HG03108 (cell line): Measurements from ENCODE around the gene NKTR.

Experiments used
- ATAC-seq: cut with Tn5 transposase; IDR thresholded peaks from one replicate; pipeline ENCODE4 v1.9.1; 2021; ENCODE audit warnings: moderate library complexity; ENCODE audit not compliant: unreplicated experiment

The NKTR gene

DNA sequence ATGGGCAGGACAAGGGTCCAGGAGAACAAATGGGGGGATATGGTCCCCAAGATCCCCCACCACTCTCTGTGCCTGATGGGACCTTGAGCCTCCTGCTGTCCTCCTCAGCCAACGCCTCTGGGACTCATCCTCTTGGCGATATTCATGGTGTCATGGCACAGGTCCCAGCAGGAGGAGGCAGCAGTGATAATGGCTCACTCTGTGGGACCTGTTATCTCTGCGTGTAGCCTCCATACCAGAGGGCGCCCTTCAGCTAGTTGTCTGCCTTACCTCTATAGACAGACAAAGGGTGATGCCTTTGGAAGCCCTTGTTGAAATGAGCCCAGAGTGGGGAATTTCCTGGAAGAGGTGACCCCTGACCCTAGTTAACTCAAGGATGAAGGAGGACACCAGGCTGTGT, 60.4 kb downstream of the NKTR start:
- ATAC-seq = no peak

DNA sequence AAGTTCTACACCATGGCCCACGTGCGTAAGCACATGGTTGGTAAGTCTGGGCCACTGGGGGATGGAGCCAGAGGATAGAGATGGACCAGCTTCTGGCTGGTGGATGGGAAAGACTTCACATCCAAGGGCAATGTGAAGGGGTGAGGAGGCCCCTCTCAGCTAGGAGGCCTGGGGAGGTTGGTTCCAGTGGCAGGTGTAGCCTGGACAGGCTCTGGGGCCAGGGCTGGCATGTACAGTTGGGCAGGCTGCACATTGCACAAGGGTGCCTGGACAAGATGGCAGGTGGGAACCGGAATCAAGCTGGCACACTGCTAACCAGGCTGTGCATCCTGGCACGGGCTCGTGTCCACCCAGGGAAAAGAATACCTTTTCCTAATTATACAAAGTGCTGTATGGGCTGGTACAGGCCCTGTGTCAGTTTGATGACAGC, 61.1 kb downstream of the NKTR start:
- ATAC-seq = no peak

DNA sequence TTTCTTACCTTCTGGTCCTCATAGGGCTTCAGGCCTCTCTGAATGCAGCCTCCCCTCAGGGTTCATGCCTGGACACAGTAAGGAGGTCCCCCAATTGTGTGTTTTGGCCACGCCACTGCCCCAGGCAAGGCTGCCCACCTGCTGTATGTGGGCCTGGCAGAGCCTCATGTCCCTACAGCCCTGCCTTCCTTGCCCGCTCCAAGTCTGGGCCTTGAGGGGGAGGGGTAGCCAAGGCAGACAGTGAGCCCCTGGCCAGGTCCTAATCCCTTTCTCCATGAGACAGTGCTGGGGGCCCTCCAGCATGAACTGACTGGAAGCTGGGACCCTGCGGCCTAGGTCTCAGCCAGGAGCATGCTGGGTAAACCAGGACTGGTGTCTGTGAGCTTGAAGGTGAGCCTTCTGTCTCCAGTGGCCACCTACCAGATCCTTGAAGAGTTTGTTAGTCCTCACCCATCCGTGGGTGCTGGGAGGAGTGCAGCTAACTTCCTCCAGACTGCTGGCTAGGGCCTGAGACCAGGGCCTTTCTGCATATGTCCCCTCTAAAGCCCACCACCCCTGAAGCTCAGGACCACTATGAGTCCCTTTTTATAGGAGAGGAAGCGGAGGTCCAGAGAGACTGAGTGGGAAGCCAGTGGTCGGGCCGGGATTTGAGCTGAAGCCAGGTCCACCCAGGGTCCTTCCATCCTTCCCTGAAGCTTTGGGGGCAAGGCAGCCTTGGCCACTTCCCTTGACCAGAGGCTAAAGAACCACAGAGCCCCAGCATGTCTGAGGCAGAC, 61.7 kb downstream of the NKTR start:
- no peak for ATAC-seq

DNA sequence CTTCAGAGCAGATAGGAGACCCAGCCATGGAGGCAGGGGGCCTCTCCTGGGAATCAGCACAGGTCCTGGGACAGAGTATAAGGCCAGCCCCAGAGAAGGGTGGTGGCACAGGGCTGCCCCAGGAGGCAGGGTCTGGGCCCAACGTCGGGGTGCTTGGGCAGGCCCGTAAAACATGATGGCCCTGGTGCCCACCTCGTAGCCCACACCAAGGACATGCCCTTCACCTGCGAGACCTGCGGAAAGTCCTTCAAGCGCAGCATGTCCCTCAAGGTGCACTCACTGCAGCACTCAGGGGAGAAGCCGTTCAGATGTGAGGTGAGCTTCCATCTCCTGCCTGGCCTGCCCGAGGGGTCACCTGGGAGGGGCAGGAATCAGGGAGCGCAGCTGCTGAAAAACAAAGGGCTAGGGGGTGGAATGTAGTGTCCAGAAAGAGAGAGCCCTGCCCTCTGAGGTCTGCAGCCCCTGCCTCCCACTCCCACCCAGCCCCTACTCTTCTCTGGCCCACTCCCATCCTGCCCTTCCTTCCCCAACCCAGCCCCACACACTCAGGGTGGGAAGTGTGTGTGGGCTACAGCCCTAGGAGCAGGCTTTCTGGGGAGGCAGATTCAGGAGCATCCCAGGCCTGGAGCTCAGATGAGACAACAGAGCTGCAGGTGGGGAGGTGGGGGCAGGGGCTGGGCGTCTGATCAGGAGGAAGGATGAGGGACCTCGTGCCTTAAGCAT, 62.5 kb downstream of the NKTR start:
- ATAC-seq = no peak

DNA sequence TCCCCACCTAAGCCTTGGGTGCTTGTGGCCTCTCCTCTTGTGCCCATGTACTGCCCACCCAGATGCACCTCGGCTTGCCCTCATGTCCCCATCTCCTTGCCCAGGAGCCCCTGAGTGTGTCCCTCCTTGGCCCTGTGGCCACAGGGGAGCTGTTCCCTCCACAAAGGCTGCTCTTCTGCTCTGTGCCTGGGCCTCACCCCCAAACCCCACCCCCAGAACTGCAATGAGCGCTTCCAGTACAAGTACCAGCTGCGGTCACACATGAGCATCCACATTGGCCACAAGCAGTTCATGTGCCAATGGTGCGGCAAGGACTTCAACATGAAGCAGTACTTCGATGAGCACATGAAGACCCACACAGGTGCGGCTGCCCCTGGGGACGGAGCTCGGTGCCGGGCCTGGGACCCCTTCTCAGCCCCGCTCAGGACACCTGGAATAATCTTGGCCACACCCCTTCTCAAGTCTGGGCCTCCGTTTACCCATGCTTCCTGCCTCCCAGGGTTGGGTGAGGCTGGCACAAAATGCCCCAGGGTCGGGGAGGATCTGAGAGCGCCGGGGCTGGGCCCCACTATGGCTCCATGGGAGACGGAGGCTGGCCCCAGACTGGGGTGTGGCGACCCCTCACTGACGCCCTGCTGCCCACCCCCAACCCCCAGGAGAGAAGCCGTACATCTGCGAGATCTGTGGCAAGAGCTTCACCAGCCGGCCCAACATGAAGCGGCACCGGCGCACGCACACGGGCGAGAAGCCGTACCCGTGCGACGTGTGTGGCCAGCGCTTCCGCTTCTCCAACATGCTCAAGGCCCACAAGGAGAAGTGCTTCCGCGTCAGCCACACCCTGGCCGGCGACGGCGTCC, 63.3 kb downstream of the NKTR start:
- no peak for ATAC-seq

DNA sequence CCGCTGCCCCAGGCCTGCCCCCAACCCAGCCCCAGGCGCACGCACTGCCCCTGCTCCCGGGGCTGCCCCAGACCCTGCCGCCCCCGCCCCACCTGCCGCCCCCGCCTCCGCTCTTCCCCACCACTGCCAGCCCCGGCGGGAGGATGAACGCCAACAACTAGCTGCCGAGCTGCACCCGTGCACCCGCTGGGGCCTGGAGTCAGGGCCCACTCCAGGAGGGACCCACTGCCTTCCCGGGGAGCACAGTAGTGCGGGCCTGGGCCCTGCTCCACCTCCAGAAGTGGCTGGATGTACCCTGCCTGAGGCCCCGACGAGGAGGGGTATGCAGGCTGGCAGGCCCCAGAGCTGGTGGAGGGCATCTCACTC, 63.9 kb downstream of the NKTR start:
- ATAC-seq = no peak

DNA sequence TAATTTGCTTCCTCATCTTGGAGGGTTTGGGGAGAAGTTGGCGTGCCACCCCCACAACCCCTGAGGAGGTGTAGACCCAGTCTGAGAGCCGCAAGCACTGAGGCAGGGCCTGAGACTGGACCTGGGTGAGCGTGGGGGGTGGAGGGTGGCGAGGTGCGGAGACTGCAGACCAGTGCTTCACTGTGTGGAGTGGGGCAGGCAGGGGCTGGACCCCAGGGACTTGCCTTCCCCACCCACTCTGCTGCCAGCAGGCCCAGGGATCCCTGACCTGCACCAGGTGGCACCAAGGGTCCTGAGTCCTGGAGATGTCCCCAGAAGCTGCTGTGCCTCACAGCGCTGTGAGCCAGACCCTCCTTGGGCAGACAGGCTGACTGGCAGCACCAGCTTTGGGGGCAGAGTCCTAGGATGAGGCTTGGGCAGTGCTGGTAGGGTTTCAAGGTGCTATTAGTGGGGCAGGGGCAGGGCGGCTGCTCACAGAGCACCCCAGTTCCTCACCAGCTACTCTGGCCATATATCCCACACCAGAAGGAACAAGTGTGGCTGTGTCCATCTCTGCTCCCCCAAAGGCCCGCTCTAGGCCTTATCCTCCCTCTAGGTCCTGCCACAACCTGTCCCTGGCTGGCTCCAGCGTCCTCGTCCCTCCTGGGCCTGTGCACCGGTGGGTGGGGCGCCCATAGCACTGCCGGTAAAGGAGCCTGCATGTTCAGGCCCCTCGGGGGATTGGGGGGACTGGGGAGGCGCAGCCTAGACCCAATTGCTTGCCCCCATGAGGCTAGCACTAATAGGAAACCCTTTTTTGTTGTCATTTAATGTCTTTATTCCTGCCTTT, 64.8 kb downstream of the NKTR start:
- no peak for ATAC-seq

DNA sequence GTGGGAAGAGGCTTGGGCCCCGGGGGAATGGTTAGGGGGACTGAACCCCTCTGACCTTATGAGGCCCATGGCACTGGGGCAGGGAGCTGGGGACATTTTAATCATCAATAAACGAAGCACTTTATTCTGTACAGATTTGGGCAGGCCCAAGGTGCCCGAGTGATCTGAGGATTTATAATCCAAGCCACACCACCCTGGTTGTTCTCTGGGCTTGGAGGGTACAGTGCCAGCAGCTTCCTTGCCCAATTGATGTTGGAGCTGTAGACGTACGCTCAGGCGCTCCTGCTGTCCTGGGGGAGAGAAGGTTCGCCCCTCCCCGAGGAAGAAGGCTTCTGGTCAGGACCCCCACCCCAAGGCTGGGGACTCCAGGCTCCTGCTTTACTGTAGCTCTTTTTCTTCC, 65.5 kb downstream of the NKTR start:
- no peak for ATAC-seq

DNA sequence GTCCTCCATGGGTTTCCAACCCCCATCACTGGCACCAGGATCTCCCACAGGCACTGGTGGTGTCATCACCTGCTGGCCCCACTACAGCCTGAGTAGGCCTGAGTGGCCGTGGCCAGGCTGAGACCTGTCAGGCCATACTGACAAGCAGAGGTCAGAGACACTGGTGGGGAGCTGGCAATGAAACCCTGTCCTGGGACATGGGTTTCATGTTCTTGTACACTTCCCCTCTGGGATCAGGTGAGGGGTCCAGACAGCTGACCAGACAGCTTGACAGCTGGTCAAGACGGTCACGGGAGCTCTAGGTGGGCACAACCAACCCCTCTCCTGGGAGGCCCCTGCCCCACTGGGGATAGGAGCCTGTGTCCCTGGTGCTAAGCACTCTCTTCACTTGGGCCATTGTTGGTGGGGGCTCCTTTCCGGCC, 66.1 kb downstream of the NKTR start:
- ATAC-seq = no peak

DNA sequence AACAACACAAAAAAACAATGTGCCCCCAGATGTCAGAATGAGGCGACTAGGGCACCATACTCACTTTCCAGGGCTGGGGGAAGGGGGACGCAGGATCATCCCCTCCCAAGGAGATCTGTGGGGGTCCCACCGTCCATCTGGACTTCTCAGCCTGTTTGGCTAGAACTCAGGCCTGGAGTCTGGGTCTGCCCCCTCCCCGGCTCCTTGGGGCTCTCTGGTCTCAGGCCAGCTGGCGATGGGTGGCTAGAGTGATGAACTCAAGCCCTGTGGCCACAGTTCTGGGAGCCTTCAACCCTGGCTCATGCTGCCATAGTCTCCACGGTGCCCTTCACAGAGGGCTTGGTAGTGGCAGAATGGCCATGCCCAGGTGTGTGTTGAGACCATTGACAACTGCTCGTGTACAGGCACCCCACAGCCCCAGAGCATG, 66.6 kb downstream of the NKTR start:
- ATAC-seq = no peak

DNA sequence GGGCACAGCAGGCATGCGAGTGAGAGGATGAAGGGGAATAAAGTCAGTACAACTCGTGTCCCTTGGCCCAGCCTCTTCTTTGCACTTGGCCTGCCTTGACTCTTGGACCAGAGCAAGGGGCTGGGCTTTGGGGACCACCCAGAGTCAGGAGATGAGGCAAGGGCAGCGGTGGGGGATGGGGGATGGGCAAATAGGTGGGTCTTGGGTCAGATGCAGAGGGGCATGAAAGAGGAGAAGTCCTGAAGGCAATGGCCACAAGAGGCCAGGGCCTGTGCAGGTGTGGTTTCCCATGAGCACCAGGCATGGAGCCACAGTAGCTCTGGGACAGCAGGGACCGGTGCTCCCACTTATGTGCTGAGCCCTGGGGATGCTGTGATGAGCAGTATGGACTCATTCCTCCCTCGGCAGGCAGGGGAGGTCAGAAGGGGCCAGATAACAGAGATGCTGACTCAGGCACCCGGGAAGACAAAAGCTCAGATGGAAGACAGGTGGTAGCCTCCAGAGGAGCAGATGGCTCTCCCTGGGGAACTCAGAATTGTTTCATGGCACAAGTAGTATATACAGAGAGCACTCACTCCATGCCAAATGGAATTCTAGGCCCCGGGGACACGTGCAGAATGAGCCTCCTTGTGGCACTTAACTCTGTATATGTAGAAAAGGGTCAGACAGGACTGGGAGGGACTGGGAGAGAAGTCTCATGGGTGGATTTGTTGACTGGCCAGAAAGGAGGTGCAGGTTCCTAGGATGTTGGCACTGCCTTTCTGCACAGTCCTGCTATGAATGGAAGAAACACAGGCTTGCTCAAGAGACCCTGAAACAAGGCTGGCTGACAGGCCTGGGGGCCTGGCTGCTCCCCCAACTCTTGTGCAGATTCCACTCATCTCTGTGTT, 67.3 kb downstream of the NKTR start:
- ATAC-seq = no peak

DNA sequence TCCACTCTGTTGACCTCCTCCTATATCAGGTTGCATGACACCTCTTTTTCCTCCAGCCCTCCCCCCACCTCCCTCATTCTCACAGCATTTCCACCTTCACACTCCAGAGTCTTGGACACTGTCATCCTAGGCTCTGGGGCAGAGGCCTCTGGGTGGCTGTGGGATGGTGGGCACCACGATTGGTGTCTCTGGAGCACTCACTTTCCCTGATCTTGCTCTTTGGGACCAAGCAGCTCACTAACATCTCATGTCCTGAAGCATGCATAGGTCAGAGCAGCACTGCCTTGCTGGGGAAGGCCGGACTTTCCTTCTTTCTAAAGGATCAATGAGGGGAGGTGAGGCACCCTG, 67.9 kb downstream of the NKTR start:
- no peak for ATAC-seq

DNA sequence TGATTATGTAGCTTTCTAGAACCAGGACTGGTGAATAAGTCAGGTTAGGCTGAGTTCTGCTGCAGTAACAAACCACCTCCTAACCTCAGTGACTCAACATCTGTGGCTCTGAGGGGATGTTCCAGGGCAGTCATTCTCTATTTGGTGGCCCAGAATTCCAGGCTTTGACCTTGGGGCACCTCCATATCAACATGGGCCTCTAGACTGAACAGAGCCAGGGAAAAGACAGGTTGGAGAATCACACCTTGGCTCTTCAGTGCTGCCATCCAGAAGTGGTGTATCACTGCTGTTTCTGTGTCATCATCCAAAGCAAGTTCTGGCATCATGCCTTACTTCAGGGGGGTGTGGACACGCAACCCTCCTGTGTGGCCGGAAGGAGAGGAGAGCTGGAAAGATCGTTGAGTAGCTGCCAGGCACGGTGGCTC, 68.3 kb downstream of the NKTR start:
- ATAC-seq = no peak

DNA sequence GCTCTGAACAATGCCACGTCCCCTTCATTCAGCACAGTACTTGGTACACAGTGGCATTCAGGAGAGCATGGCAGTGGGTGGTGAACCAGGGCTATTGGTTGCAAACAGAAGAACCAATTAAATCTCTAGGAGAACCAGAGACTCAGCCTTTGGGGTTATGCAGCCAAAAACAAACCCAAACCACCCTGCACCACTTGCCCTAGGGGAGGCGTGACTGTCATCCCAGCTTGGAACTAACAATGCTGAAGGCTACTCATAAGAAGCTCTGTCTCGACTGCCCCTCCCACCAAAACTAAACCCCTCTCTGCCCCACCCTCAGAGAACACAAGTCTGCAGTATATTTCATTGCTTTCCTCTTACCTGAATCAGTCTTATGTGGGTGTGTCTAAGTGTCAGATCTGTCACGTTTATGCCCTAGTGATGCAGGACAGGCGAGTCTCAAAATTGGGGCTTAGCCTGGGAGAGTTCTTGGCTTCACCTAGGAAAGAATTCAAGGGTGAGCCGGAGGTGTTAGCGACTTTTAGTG, 69.6 kb downstream of the NKTR start:
- ATAC-seq = no peak

DNA sequence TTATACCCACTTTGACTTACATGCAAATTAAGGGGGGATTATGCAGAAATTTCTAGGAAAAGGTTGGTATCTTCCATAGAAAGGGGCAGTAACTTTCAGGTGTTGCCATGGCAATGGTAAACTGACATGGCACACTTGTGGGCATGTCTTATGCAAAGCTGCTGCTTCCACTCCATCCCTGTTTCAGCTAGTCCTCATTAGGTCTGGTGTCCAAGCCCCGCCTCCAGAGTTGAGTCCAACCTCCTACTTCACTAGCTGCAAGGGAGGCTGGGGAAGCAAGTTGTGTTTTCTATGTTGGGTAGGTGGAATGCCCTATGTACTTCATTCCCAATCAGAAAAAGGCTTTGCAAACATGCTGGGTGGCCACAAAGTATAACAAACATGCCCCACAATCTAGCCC, 70.2 kb downstream of the NKTR start:
- no peak for ATAC-seq

DNA sequence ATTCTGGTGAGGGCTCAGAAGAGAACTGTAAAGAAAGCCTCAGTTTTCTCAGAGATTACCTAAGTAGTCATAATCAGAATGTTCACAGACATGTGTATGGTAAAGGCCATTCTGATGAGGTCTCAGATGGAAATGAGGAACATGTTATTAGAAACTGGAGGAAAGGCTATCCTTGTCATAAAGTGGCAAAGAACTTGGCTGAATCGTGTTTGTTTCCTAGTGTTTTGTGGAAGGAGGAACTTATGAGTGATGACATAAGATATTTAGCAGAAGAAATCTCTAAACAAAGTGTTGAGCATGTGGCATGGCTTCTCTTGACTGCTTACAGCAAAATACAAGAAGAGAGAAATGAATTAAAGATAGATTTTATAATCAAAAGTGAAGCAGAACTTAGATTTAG, 72.0 kb downstream of the NKTR start:
- no peak for ATAC-seq

DNA sequence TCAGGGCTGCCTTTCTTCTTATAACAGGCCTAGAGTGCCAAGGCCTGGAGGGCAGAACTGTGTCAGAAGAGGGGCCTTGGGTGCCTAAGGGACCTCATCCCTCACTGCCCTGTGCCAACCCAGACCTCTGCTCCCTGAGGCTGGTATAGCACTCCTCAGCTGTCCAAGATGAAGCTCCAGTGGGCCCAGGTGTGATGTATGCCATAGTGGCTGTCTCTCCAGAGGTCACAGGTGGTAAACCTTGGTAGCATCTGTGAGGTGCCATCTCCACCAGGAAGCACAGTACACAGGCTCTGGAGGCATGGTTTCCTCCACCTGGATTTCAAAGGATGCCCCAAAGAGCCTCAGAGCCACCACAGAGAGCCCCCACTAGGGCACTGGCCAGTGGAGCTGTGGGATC, 72.6 kb downstream of the NKTR start:
- ATAC-seq = no peak

DNA sequence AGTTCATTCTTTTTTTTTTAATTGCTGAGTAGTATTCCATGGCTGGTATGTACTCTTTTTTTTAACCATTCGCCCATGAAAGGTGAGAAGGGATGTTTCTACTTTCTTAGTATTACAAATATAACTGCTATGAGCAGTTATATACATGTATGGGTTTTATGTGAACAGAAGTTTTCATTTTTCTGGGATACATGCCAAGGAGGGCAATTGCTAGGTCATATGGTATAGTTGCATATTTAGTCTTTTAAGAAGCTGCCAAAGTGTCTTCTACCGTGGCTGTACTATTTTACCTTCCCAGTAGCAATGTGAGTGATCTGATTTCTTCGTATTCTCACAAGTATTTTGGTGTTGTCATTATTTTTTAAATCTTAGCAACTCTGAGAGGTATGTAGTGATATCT, 73.7 kb downstream of the NKTR start:
- ATAC-seq = no peak

DNA sequence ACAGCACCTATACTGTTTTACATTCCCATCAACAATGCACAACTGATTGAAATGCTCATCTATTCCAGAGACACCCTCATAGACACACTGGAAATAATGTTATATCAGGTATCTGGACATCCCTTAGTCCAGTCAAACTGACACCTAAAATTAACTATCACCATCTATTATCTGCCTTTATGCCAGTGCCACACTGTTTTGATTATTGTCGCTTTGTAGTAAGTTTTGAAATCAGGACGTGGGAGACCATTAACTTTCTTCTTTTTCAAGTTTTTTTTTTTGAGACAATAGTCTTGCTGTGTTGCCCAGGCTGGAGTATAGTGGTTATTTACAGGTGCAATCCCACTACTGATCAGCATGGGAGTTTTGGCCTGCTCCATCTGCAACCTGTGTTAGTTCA, 75.4 kb downstream of the NKTR start:
- no peak for ATAC-seq

DNA sequence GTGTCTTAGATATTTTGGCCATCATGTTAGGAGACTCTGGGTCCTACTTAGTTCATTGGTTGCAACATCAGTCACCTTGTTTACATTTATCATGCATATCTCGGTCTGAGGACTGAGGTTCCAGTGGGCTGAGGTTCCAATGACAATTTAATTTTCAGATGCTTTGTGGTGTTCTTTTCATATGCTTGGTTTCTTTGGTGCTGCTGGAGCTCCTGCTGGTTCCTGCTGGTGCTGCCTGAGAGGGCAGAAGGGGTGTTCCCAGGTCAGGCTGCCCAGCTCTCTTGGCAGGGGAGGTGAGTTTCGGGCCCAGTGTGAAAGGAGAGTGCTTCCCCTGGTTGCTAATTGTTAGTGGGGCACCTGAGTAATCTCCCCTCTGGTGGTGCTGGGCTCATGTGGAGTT, 78.0 kb downstream of the NKTR start:
- ATAC-seq = no peak
